Hematopoietic multipotent progenitor cell (in vitro differentiated cells): Measurements from ENCODE around the gene SUN2. TPM values are rescaled to one million over a fixed set of nuclear protein-coding genes. Genes with fewer than 3 reads are reported as not detected.
"Not testable (repeated sequence)": the region's sequence is repeated elsewhere in the genome, so short reads cannot be mapped to it uniquely, and the experiment has no call there.

Experiments used
- DNase-seq, 3 donors: peaks; one replicate each; pipeline ENCODE4 v3.0.0-alpha.2; 2011 to 2015; ENCODE audit warnings: low read depth in 2 of 3, low spot score in 2 of 3
- total RNA-seq: library from RNA; depleted of rRNA; stranded (reverse); fragments of >200 nt; gene quantifications from one replicate; pipeline ENCODE4 v1.2.3, GENCODE V29; 2012

The SUN2 gene
- 256 TPM for total RNA-seq

- peak; percentile 79 to 86 (median 86) for DNase-seq
These were observed at the start of gene SUN2 for GRCh38 chr22:38755911-38756532. Gene SUN2 (minus strand): TSS chr22:38755998. CDS start chr22:38752628, 3,370 bp downstream.

DNA sequence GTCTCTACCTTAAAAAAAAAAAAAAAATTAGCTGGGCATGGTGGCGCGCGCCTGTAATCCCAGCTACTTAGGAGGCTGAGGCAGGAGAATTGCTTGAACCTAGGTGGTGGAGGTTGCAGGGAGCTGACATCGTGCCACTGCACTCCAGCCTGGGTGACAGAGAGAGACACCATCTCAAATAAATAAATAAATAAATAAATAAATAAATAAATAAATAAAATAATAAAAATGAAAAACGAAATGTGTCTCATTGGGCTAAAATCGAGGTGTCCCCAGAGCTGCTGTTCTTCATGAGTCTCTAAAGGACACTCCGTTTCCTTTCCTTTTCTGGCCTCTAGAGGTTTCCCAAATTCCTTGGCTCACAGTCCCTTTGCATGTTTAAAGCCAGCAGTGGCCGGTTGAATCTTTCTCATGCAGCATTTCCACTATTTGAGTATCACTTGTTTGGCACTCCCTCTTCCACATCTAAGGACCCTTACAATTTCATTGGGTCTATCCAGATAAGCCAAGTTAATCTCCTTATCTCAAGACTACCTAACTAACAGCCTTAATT, 49.3 kb upstream of the SUN2 start:
- DNase-seq = not testable (repeated sequence)

- no peak for DNase-seq
These were observed 46.9 kb upstream of the SUN2 start for GRCh38 chr22:38802671-38803121.

GRCh38 chr22:38799265-38800002, 43.6 kb upstream of the SUN2 start:
- DNase-seq = no peak

DNA sequence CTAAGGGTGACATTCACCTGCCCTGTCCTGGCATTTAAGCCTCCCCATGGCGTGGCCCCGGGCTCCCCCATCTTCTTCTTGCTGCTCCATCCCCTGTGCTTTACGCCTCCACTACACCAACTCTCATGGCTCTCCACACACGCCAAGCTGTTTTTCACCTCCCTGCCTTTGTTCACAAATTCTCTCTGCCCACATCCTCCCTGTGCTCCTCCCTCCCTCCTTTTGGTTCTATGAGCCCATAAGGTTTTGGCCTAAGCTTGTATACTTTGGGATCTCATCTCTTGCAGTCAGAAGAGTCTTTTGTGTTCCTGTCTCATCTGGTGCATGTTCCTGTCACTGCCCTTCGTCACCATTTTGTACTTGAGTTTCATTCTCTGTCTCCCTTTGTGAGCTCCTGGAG, 42.7 kb upstream of the SUN2 start:
- DNase-seq = no peak

- DNase-seq = no peak
These were observed 40.6 kb upstream of the SUN2 start for GRCh38 chr22:38796262-38796957.

GRCh38 chr22:38795569-38795968, 39.8 kb upstream of the SUN2 start:
- no peak for DNase-seq

GRCh38 chr22:38793721-38794466, 38.1 kb upstream of the SUN2 start, which contains the start of gene DNAL4:
Gene DNAL4 (minus strand): TSS chr22:38794143. CDS start chr22:38782731, 11,412 bp downstream.
- peak; percentile 80 to 99 (median 96) for DNase-seq

DNA sequence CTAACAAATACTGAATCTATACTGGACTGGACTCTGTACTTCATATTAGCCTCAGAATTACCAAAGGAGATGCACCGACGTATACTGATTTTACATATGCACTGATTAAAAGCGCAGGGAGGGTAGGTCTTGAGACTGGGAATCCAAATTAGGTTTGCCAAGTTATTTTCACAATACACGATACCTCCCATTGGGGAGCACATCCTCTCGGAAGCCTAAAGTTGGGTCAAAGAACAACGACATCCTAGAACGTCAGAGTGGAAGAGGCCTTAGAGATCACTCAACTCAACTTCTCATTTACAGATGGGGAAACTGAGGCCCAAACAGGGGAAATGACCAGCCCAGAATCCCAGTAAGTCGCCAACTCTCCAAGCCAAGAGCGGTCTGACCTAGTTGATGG, 37.5 kb upstream of the SUN2 start:
- no peak for DNase-seq

- no peak for DNase-seq
These were observed 37.0 kb upstream of the SUN2 start for GRCh38 chr22:38792833-38793232.

DNA sequence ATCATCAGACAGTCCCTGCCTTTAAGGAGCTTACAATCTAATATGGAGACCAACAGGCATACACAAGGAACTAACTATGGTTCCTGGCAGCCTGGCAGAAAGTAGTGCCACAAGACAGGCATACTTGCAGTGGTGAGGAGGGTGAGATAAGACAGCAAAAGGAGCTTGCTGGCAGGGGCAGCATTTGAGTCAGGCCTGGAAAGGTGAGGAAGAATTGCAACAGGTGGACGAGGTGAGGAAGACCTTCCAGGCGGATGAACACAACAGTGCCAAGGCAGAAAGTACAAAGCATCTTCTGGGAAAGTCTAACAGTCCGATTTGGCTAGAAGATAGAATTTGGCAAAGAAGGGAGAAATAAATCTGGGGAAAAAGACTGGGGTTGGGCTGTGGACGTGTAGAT, 33.8 kb upstream of the SUN2 start:
- DNase-seq = no peak

GRCh38 chr22:38788846-38789245, 33.0 kb upstream of the SUN2 start:
- DNase-seq = no peak

- no peak for DNase-seq
These were observed 32.4 kb upstream of the SUN2 start for GRCh38 chr22:38788021-38788816.

DNA sequence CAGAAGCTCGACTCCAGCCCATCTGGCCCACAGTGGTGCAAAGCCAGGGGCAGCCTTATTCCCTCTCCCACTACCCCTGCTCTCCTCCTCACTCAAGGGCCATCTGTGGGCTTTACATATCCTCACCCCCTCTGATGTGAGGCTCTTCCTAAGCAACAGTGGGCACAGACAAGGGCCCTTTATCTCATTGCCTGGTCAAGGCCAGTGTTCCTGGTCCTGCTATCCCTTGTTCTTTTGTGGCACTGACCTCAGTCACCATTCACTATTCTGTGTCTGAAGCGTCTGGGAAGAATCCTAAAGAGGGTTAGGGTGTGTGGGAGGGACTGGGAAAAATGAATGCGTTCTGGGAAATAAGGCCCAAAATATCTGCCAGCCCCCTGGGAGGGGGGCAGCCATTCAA, 30.8 kb upstream of the SUN2 start:
- DNase-seq = no peak

DNA sequence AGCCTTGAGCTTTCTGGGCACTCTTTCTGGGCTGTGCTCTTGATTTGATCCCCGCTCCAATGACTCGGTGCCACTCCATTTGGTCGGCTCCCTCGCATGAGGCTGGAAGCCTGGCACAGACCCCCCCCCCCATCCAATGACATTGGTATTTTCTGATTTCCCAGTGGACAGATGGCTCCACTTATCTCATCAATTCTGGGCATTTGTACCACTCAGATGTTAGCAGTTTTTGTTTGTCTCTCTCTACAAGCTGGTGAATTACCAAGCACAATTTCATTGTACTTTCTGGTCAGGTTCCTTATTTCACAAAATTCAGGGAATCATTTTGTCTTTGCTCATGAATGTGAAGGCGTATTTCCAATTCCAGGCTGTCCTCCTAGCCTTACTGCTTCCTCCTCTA, 29.1 kb upstream of the SUN2 start:
- DNase-seq = no peak

GRCh38 chr22:38784035-38784434, 28.2 kb upstream of the SUN2 start:
- DNase-seq = no peak

DNA sequence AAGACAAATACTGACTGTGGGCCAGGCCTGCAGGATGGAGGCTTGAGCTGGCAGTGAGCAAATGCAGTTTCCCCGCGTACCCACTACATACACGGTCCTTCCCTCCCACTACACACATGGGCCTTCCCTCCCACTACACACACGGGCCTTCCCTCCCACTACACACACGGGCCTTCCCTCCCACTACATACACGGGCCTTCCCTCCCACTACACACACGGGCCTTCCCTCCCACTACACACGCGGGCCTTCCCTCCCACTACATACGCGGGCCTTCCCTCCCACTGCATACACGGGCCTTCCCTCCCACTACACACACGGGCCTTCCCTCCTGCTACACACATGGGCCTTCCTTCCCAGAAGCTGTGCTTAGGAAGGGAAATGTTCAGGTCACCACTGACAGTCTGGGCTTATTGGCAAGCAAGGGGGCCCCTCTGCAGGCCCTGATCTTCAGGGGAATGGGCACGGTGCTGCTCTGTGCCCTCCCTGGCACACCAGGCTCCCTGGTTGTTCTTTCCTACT, 27.4 kb upstream of the SUN2 start:
- peak in 2 of 3 donors; percentile 24 to 27 for DNase-seq

- peak in 1 of 3 donors; percentile 51 for DNase-seq
These were observed 26.8 kb upstream of the SUN2 start for GRCh38 chr22:38782402-38783094.

DNA sequence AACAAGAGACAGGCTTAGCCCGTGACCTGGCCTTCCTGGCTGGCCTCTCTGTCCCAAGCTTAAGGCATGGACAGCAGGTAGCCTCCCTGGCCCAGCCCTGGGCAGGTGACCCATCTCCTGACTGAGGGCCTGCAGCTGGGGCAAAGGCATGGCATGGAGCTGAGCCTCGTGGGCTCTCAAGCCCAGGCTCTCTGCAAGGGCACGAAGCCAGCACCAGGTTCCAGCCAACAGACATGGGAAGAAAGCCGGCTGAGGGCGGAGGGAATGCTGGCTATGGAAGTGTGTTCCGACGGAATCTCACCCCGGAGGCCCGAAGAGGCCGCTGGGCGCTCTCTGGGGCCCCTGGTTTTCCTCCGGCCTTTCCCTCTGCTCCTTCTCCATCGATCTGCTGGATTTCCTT, 25.2 kb upstream of the SUN2 start:
- no peak for DNase-seq
